Measurements from ENCODE around the gene ZMAT3.
A peak's percentile ranks its signal among the peaks of the same experiment; 100 is the strongest.
"Not testable (repeated sequence)": the region's sequence is repeated elsewhere in the genome, so short reads cannot be mapped to it uniquely, and the experiment has no call there.

ZMAT3 gene

DNA sequence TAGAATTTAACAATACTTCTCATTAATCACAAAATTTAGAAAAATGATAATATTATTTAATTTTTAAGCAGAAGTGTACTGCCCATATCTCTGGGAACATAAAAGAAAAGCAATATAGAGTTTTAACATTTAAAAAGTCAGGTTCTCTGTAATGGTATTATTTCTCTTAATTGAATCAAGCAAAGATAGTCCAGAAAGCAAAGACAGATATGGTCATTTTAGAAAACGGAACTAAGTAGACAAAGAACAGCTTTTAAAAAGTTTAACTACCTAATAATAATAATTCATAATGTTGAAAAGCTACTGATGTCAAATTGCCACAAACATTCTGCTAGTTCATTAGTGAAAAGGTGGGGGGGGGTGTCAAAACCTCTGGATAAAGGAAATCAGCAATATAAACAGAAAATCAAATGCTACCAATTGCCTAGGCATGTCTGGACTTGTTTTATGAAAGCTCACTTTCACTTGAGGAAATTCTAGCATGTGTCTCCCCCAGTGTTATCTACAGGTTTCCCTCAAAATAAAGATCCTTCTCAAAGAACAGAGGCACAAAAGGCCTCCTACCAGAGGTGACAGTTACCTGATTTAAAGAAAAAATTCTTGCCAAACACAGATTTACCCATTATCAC is 1.7 kb downstream of the ZMAT3 start:
- DNase-seq (ENCODE audit: extremely low read depth in 1 of 2, low read depth in 1 of 2), result no peak

DNA sequence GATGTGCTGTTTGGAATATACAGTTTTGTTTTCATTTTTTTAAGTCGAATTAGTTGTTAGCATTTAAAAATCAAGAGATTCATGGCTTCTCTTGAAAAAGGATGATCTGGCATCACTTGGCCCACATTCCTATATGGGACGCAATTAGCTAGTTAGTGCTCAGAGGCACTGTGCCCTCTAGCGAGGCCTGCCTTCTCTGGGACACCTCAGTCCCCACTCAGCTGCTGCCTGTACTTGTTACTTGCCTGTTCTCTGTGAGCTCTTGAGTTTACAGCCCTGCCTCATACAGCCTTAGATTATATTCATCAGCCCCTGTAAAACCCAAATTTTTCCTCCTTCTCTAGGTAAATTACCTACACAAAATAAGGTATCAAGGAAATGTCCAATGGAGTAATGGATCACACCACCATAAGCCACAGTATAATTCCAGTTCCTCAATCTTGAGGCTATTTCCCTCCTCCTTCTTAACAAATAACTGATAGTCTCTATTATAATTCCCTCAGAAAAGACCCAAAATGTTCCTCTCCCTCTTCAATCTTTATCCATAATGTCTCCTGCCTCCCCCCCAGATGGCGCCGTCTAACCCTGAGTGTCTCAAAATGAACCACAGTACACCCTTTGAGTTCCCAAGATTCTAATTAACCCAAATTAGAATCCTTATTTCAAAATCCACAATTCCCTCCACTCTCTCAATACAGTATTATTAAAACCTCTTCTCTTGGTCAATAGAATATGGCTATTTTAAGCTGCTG is 2.7 kb downstream of the ZMAT3 start:
- DNase-seq (ENCODE audit: extremely low read depth in 1 of 2, low read depth in 1 of 2), result no peak

GRCh38 chr3:179067839-179068238 is 3.8 kb downstream of the ZMAT3 start:
- no peak for DNase-seq (ENCODE audit: extremely low read depth in 1 of 2, low read depth in 1 of 2)

DNA sequence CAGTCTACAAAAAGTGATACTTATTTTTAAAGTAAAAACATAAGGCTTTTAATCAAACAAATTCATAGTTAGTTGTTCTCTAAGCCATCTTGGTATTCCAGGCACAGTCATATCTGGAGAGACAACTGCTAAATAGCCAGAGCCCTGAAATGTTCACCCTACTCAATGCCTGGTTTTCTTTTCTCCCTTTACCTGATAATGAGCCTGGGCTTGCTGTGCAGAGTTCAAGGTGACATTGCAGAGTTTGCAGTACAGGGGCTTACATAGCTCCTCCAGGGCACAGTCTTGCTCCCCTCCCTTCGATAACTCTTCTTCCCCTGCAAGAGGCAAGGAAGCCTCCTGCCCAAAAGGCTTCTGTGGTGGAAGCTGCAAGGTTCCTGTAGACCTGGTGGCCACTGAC is 4.3 kb downstream of the ZMAT3 start:
- no peak for DNase-seq (ENCODE audit: extremely low read depth in 1 of 2, low read depth in 1 of 2)

DNA sequence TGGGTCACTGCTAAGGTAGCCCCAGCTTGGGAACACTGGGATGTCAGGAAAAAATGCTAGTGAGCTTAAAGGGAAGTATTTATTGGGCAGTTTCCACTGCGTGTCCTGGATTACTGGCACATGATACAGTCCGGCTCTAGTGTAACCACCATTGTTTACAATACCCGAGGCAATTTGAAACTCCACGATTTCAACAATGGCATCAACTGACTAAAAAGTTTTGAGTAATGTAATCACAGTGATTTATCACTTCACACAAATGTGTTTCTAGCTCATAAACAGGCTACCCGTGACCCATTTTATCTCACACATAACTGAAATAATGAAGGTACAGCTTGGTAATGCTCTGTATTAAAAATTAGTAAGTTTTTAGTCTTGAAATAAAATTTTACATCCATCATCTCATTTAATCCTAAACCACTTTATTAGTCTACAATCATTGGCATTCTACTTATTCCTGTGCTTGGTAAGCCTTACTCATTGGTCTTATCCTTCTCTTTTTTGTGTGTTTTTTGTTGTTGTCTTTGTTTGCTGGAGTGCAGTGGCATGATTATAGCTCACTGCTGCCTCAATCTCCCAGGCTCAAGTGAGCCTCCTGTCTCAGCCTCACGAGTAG is 7.6 kb downstream of the ZMAT3 start:
- DNase-seq (ENCODE audit: extremely low read depth in 1 of 2, low read depth in 1 of 2), result no peak

DNA sequence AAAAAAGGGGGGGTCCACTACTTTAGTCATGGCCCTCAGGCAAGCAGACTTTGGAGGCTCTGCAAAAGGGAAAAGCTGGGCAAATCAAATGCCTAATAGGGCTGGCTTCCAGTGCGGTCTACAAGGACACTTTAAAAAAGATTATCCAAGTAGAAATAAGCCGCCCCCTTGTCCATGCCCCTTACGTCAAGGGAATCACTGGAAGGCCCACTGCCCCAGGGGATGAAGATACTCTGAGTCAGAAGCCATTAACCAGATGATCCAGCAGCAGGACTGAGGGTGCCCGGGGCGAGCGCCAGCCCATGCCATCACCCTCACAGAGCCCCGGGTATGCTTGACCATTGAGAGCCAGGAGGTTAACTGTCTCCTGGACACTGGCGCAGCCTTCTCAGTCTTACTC is 15.3 kb downstream of the ZMAT3 start:
- no peak for DNase-seq (ENCODE audit: extremely low read depth in 1 of 2, low read depth in 1 of 2)

DNA sequence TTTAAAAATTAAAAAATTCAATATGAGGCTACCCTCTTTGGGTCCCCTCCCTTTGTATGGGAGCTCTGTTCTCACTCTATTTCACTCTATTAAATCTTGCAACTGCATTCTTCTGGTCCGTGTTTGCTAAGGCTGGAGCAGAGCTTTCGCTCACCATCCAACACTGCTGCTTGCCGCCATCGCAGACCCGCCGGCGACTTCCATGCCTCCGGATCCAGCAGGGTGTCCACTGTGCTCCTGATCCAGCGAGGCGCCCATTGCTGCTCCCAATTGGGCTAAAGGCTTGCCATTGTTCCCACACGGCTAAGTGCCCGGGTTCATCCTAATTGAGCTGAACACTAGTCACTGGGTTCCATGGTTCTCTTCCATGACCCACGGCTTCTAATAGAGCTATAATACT is 17.0 kb downstream of the ZMAT3 start:
- DNase-seq (ENCODE audit: extremely low read depth in 1 of 2, low read depth in 1 of 2), result not testable (repeated sequence)

DNA sequence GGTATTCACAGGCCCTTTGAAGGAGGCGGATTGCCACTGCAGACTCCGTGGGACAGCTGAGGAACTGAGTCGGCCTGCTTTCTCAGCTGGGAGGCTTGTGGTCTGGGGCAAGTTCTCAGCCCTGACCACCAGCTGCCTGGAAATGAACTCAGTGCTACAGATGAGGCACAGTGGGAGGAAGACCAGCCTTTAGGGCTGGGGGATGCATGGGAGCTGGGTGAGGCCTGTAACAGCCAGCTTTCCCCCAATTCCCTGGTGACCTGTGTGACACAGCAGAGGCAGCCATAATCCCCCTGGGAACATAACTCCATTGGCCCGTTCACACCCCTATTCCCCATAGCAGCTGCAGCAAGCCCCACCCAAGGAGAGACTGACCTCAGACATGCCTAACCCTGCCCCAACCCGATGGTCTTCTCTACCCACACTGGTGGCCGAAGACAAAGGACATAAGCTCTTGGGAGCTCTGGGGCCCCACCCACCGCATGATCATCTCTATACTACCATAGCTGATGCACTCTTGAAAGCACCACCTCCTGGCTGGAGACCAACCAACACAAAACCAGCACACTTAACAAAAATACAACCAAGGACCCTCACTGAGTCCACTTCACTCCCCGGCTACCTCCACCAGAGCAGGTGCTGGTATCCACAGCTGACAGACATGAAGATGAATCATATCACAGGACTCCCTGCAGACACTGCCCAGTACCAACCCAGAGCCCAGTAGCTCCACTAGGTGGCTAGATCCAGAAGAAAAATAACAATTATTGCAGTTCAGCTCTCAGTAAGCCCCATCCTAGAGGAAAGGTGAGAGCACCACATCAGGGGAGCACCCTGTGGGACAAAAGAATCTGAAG is 24.9 kb downstream of the ZMAT3 start:
- no peak for DNase-seq (ENCODE audit: extremely low read depth in 1 of 2, low read depth in 1 of 2)

- DNase-seq (ENCODE audit: extremely low read depth in 1 of 2, low read depth in 1 of 2), result no peak
Measured at GRCh38 chr3:179045719-179046402, 25.7 kb downstream of the ZMAT3 start.

DNA sequence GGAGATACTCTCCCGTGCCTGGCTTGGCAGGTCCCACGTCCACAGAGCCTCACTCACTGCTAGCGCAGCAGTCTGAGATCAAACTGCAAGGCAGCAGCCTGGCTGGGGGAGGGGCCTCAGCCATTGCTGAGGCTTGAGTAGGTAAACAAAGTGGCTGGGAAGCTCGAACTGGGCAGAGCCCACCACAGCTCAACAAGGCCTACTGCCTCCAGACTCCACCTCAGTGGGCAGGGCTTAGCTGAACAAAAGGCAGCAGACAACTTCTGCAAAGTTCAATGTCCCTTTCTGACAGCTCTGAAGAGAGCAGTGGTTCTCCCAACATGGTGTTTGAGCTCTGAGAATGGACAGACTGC is 32.7 kb downstream of the ZMAT3 start:
- DNase-seq (ENCODE audit: extremely low read depth in 1 of 2, low read depth in 1 of 2), result not testable (repeated sequence)

GRCh38 chr3:179038216-179038898 is 33.3 kb downstream of the ZMAT3 start:
- DNase-seq (ENCODE audit: extremely low read depth in 1 of 2, low read depth in 1 of 2), result no peak

DNA sequence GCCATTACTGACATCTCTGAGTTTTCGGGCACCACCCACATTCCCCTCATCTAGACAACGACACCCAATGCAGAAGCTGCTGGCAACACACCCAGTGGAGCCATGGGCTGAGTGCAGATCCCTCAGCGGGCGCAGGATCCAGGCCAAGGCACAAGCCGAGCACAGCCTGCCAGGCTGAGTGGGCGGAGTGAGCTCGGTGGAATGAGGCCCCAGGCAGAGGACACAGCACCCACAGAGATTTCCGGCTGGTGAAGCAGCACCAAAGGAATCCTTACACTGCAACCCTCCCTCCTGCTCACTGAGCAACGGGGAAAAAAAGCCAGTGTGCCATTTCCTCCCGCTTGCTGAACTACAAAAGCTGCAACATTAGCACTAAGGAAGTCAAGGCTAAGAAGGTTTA is 34.3 kb downstream of the ZMAT3 start:
- DNase-seq (ENCODE audit: extremely low read depth in 1 of 2, low read depth in 1 of 2), result peak in 1 of 2 donors; percentile 11

- no peak for DNase-seq (ENCODE audit: extremely low read depth in 1 of 2, low read depth in 1 of 2)
Measured at GRCh38 chr3:179036626-179037300, 34.8 kb downstream of the ZMAT3 start.

GRCh38 chr3:179036226-179036625 is 35.4 kb downstream of the ZMAT3 start:
- DNase-seq (ENCODE audit: extremely low read depth in 1 of 2, low read depth in 1 of 2), result no peak

- no peak for DNase-seq (ENCODE audit: extremely low read depth in 1 of 2, low read depth in 1 of 2)
Measured at GRCh38 chr3:179035232-179035631, 36.4 kb downstream of the ZMAT3 start.

GRCh38 chr3:179033304-179033657 is 38.3 kb downstream of the ZMAT3 start:
- DNase-seq (ENCODE audit: extremely low read depth in 1 of 2, low read depth in 1 of 2), result not testable (repeated sequence)

GRCh38 chr3:179032454-179033303 is 38.9 kb downstream of the ZMAT3 start:
- DNase-seq (ENCODE audit: extremely low read depth in 1 of 2, low read depth in 1 of 2), result not testable (repeated sequence)

DNA sequence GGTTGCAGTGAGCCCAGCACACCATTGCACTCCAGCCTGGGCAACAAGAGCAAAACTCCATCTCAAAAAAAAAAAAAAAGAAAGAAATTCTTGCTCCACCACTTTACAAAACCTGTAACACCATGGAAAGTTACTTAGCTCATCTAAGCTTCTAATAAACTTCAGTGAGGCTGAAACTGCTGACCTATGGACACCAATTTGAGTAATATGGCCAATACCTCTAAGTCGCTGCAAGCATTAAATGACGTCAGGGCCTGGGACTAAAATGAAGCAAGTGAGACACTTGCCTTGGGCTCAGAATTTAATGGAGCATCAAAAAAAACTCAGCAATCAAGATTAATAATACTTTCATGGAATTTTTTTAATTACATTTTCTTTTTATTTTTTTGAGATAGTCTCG is 42.5 kb downstream of the ZMAT3 start:
- no peak for DNase-seq (ENCODE audit: extremely low read depth in 1 of 2, low read depth in 1 of 2)

DNA sequence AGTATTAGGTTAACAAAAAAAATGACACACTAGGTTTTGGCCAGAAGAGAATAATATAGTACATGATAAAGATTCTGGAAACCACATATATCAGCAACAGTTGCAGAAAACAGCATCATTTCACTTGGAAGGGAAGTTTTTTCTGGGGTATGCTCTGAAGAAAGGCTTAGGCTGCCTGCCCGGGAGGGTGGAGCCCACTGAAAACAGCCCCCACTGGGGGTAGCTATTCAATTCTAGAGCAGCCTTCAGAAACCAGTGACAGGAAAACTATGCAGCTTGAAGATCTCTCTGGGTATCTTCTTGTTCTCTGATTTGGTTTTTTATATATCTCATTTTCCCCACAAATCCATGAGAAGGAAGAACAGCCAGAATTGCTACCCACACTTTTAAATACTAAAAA is 43.2 kb downstream of the ZMAT3 start:
- no peak for DNase-seq (ENCODE audit: extremely low read depth in 1 of 2, low read depth in 1 of 2)
